Stimulated activated CD8-positive, alpha-beta memory T cell treated with anti-CD3 and anti-CD28 coated beads, Interleukin-12 subunit alpha, Interleukin-12 subunit beta, amount 100 ng/mL, for 1 hour (primary cell): ENCODE measurements around the gene HOXA2.

ENCODE experiments used
- DNase-seq: peaks from one replicate; pipeline ENCODE4 v3.0.0-alpha.2; 2020; ENCODE audit warnings: low read depth

HOXA2 gene

GRCh38 chr7:27102581-27103442 is at the start of gene HOXA2:
TSS of gene HOXA2 (minus strand) at chr7:27102683. CDS start at chr7:27102500, 183 bp downstream.
- DNase-seq: no peak

- no peak for DNase-seq
Observed at GRCh38 chr7:27151341-27151930, 49.0 kb upstream of the HOXA2 start.

- DNase-seq: peak; percentile 36
Observed at GRCh38 chr7:27150568-27151340, 48.3 kb upstream of the HOXA2 start.

GRCh38 chr7:27149842-27150567 is 47.5 kb upstream of the HOXA2 start:
- DNase-seq: no peak

GRCh38 chr7:27148756-27149641 is 46.5 kb upstream of the HOXA2 start:
- no peak for DNase-seq

- DNase-seq: no peak
Observed at GRCh38 chr7:27148031-27148755, 45.7 kb upstream of the HOXA2 start.

- no peak for DNase-seq
Observed at GRCh38 chr7:27147199-27148030, 44.9 kb upstream of the HOXA2 start, which contains the start of gene HOXA6. TSS of gene HOXA6 (minus strand) at chr7:27147774. CDS start at chr7:27147749, 25 bp downstream.

GRCh38 chr7:27146491-27147198 is 44.2 kb upstream of the HOXA2 start:
- DNase-seq: no peak

GRCh38 chr7:27145914-27146412 is 43.5 kb upstream of the HOXA2 start:
- DNase-seq: no peak

- no peak for DNase-seq
Observed at GRCh38 chr7:27145165-27145913, 42.9 kb upstream of the HOXA2 start.

GRCh38 chr7:27144781-27145164 is 42.3 kb upstream of the HOXA2 start:
- DNase-seq: no peak

- DNase-seq: no peak
Observed at GRCh38 chr7:27143950-27144780, 41.7 kb upstream of the HOXA2 start.

- no peak for DNase-seq
Observed at GRCh38 chr7:27143023-27143949, 40.8 kb upstream of the HOXA2 start, which contains the start of gene HOXA5. TSS of gene HOXA5 (minus strand) at chr7:27143681. CDS start at chr7:27143607, 74 bp downstream.

GRCh38 chr7:27142580-27143022 is 40.1 kb upstream of the HOXA2 start:
- no peak for DNase-seq

- DNase-seq: no peak
Observed at GRCh38 chr7:27141923-27142579, 39.6 kb upstream of the HOXA2 start.
